HEK293 (cell line): ENCODE measurements around the gene TMEM72.
A peak's percentile ranks its signal among the peaks of the same experiment; 100 is the strongest.

Source experiments
- CTCF ChIA-PET: fragments of 350-600 bp; formaldehyde crosslinking; extraction: SDS; loops from one replicate; lab custom pipeline; 2021; ENCODE audit warnings: antibody characterized with exemption; lab: Yijun Ruan, JAX
- POLR2A ChIA-PET: fragments of 300-600 bp; formaldehyde crosslinking; extraction: SDS; loops from one replicate; lab custom pipeline; 2020; ENCODE audit warnings: antibody characterized with exemption, inconsistent platforms; lab: Yijun Ruan, JAX
- H3K27ac ChIP-seq: fragments of 200-500 bp; sonication (Bioruptor generic); 2 replicates; pipeline ENCODE4 v1.5.1; 2014; ENCODE audit warnings: low read depth, low read length, control low read depth, inconsistent platforms; ENCODE audit errors: extremely low read depth
- H3K36me3 ChIP-seq, 2 experiments: fragments of 200-500 bp in 1 of 2; sonication (Bioruptor generic) in 1 of 2; 1 replicate in 1 of 2; 2 replicates in 1 of 2; pipeline ENCODE4 v1.5.1; 2014 to 2017; ENCODE audit warnings: inconsistent platforms in 2 of 2, low read length in 2 of 2; ENCODE audit not compliant: control insufficient read depth in 2 of 2, insufficient read depth in 1 of 2
- H3K4me1 ChIP-seq: fragments of 200-500 bp; sonication (Bioruptor generic); 2 replicates; pipeline ENCODE4 v1.5.1; 2014; ENCODE audit warnings: mild to moderate bottlenecking, low read length, inconsistent platforms; ENCODE audit not compliant: control insufficient read depth, insufficient read depth
- H3K4me3 ChIP-seq: 2 replicates; pipeline ENCODE4 v1.5.1; 2011; ENCODE audit warnings: low read depth, mild to moderate bottlenecking, control low read depth, low read length, moderate library complexity
- H3K9me3 ChIP-seq: fragments of 200-500 bp; sonication (Bioruptor generic); 2 replicates; pipeline ENCODE4 v1.5.1; 2014; ENCODE audit warnings: low read depth, low read length, inconsistent platforms; ENCODE audit not compliant: control insufficient read depth, insufficient read depth
- ZNF140 ChIP-seq: fragments of 450-650 bp; formaldehyde crosslinking; IDR thresholded peaks from 2 replicates; pipeline ENCODE4 v1.5.1; 2016; ENCODE audit warnings: missing biosample characterization, missing genetic modification characterization
- ZNF654 ChIP-seq: fragments of 450-650 bp; formaldehyde crosslinking; IDR thresholded peaks from 2 replicates; pipeline ENCODE4 v1.5.1; 2016; ENCODE audit warnings: low read depth, missing biosample characterization, missing genetic modification characterization
- ZNF792 ChIP-seq: fragments of 450-650 bp; formaldehyde crosslinking; IDR thresholded peaks from 2 replicates; pipeline ENCODE4 v1.5.1; 2016; ENCODE audit warnings: missing biosample characterization, missing genetic modification characterization
- TF ChIP-seq, protein P1 (sequence below): fragments of 450-650 bp; formaldehyde crosslinking; IDR thresholded peaks from 2 replicates; pipeline ENCODE4 v1.5.1; 2016; ENCODE audit warnings: missing biosample characterization, missing genetic modification characterization
- TF ChIP-seq, protein P2 (sequence below): fragments of 450-650 bp; formaldehyde crosslinking; IDR thresholded peaks from 2 replicates; pipeline ENCODE4 v1.5.1; 2016; ENCODE audit warnings: missing biosample characterization, missing genetic modification characterization
- TF ChIP-seq, protein P3 (sequence below): fragments of 450-650 bp; formaldehyde crosslinking; IDR thresholded peaks from 2 replicates; pipeline ENCODE4 v1.5.1; 2016; ENCODE audit warnings: missing biosample characterization, missing genetic modification characterization
- TF ChIP-seq, protein P4 (sequence below): fragments of 450-650 bp; formaldehyde crosslinking; IDR thresholded peaks from 2 replicates; pipeline ENCODE4 v1.5.1; 2016; ENCODE audit warnings: missing biosample characterization, missing genetic modification characterization
- TF ChIP-seq, protein P5 (sequence below): fragments of 450-650 bp; formaldehyde crosslinking; IDR thresholded peaks from 2 replicates; pipeline ENCODE4 v1.5.1; 2017; ENCODE audit warnings: missing biosample characterization, missing genetic modification characterization

The TMEM72 gene

DNA sequence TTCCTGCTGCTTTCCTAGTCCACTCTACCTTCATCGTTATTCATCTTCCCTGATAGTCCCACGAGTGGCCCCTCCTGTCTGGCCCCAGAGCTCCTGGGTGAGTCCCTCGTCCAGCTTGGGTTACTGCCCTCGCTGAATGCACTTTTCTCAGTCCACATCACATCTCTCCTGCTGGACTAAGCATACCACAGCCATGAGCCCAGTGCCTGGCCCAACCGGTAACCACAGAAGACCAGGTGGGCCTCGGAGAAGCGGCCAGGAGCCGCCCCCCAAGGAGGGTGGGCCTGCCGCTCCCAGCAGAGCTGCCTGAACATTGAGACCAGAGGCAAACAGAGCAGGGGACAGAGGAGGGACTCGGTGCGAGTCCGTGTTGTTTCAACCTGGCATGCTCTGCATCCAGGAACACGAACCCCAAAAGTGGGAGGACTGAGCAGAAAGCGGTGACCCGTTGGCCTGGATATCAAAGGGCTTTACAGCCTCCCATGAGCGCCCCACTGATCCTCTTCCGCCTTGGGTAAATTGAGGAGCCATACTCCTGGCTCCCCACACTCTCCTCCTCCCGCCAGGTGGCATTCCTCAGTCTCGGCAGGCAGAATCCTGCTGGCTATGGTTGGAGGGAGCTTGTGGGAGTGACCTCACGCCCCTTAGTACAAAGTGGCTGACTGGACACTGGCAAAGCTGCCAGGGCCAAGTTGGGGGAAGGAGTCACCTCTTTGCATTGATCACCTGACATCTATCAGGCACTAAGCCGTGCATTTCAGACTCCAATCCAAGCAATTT is 13.3 kb downstream of the TMEM72 start (continued):
- TF ChIP-seq, protein P1, sequence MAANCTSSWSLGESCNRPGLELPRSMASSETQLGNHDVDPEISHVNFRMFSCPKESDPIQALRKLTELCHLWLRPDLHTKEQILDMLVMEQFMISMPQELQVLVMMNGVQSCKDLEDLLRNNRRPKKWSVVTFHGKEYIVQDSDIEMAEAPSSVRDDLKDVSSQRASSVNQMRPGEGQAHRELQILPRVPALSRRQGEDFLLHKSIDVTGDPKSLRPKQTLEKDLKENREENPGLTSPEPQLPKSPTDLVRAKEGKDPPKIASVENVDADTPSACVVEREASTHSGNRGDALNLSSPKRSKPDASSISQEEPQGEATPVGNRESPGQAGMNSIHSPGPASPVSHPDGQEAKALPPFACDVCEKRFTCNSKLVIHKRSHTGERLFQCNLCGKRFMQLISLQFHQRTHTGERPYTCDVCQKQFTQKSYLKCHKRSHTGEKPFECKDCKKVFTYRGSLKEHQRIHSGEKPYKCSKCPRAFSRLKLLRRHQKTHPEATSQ (tag by site-specific recombination): no peak
- no peak for TF ChIP-seq ZNF792 (tag by site-specific recombination)

DNA sequence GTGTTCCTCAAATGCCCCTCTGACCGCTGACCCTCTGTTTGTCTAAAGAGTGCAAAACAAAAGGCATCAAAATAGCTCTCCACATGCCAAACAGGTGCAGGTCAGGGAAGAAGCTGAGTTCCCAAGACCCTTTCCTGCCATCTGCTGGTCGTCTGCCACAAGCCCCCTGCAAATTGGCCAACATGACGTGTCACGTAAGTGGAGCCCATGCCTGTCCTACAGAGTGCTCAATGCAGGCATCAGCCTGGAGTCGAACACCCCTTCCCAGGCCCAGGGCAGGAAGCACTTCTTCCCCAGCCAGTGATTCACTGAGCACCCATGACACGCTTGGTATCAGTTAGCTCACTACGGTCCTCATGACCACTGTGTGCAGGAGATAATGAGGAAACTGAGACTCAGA is 14.1 kb downstream of the TMEM72 start:
- Histone ChIP-seq H3K4me3 (no peak overlapping the region), H3K27ac (no peak overlapping the region), H3K9me3 (no peaks in the 10 kb centered on the region), H3K4me1 (no peaks in the 10 kb centered on the region), H3K36me3 (no peaks in the 10 kb centered on the region)
- ChIA-PET CTCF (interaction anchor here (0.6 to 1.3 kb wide), 6 partner anchors 9 to 1367 kb away, joined by 3 to 8 read pairs (median 4); no protein-coding TSS in a partner anchor), POLR2A (no interaction called here)
- TF ChIP-seq, protein P2, sequence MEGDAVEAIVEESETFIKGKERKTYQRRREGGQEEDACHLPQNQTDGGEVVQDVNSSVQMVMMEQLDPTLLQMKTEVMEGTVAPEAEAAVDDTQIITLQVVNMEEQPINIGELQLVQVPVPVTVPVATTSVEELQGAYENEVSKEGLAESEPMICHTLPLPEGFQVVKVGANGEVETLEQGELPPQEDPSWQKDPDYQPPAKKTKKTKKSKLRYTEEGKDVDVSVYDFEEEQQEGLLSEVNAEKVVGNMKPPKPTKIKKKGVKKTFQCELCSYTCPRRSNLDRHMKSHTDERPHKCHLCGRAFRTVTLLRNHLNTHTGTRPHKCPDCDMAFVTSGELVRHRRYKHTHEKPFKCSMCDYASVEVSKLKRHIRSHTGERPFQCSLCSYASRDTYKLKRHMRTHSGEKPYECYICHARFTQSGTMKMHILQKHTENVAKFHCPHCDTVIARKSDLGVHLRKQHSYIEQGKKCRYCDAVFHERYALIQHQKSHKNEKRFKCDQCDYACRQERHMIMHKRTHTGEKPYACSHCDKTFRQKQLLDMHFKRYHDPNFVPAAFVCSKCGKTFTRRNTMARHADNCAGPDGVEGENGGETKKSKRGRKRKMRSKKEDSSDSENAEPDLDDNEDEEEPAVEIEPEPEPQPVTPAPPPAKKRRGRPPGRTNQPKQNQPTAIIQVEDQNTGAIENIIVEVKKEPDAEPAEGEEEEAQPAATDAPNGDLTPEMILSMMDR (tag by site-specific recombination): peak; percentile 75
- TF ChIP-seq, protein P3, sequence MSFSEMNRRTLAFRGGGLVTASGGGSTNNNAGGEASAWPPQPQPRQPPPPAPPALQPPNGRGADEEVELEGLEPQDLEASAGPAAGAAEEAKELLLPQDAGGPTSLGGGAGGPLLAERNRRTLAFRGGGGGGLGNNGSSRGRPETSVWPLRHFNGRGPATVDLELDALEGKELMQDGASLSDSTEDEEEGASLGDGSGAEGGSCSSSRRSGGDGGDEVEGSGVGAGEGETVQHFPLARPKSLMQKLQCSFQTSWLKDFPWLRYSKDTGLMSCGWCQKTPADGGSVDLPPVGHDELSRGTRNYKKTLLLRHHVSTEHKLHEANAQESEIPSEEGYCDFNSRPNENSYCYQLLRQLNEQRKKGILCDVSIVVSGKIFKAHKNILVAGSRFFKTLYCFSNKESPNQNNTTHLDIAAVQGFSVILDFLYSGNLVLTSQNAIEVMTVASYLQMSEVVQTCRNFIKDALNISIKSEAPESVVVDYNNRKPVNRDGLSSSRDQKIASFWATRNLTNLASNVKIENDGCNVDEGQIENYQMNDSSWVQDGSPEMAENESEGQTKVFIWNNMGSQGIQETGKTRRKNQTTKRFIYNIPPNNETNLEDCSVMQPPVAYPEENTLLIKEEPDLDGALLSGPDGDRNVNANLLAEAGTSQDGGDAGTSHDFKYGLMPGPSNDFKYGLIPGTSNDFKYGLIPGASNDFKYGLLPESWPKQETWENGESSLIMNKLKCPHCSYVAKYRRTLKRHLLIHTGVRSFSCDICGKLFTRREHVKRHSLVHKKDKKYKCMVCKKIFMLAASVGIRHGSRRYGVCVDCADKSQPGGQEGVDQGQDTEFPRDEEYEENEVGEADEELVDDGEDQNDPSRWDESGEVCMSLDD (tag by site-specific recombination): no peak
- peak; percentile 60 for TF ChIP-seq ZNF654 (tag by site-specific recombination)

DNA sequence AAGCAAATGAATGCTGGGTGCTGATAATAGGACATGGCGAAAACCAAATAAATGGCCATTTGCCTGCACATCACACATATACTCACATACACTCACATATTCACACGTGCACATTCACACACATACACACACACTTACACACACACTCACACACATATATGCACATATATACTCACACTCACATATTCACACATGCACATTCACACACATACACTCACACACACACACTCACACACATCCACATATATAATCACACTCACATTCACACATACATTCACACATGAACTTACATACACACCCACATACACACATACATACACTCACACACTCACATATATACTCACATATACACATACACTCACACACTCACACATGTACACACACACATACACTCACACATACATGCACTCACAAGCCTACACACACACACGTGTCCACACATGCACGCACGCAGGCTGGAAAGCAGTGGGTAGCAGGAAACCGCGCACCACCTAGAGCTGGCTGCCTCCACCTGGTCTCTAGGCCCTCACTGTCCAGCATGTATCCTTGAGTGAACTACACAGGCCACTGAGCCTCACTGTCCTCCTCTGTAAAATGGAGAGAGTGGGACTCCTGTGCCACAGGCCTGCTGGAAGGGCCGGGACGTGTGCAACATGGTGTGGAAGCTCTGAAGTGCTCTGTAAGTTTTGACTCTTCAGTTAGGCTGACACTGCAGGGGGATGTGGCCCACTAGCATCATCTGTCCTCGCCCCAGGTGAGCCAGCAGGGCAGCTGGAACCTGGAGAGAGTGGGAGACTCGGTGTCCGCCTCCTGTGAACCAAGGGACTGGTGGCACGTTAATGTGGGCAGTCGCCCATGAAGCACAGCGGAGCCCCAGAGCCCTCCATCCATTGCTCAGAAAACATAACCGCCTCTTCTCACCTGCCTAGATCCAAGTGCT is 14.9 kb downstream of the TMEM72 start:
- no peaks in the 10 kb centered on the region for H3K4me1 ChIP-seq
- TF ChIP-seq, protein P4, sequence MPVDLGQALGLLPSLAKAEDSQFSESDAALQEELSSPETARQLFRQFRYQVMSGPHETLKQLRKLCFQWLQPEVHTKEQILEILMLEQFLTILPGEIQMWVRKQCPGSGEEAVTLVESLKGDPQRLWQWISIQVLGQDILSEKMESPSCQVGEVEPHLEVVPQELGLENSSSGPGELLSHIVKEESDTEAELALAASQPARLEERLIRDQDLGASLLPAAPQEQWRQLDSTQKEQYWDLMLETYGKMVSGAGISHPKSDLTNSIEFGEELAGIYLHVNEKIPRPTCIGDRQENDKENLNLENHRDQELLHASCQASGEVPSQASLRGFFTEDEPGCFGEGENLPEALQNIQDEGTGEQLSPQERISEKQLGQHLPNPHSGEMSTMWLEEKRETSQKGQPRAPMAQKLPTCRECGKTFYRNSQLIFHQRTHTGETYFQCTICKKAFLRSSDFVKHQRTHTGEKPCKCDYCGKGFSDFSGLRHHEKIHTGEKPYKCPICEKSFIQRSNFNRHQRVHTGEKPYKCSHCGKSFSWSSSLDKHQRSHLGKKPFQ (tag by site-specific recombination): 0 out of 2 replicates have a peak, but pooled peaks have one; percentile 35
- TF ChIP-seq, protein P5, sequence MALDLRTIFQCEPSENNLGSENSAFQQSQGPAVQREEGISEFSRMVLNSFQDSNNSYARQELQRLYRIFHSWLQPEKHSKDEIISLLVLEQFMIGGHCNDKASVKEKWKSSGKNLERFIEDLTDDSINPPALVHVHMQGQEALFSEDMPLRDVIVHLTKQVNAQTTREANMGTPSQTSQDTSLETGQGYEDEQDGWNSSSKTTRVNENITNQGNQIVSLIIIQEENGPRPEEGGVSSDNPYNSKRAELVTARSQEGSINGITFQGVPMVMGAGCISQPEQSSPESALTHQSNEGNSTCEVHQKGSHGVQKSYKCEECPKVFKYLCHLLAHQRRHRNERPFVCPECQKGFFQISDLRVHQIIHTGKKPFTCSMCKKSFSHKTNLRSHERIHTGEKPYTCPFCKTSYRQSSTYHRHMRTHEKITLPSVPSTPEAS: peak; percentile 44; the same call in 1 of the 2 replicates
- no peak for TF ChIP-seq ZNF140 (tag by site-specific recombination)
- H3K9me3 ChIP-seq: no peaks in the 10 kb centered on the region
- H3K4me3 ChIP-seq: no peak overlapping the region
- no peaks in the 10 kb centered on the region for H3K36me3 ChIP-seq
- ChIA-PET POLR2A (no interaction called here), CTCF (interaction anchor here (1.3 kb wide), 1 partner anchor 62 kb away, joined by 4 read pairs; no protein-coding TSS in a partner anchor)
- H3K27ac ChIP-seq: no peak overlapping the region
